ENCODE results near the gene ST8SIA1. TPM values are rescaled to one million over a fixed set of nuclear protein-coding genes. Genes with fewer than 3 reads are reported as not detected.

Gene ST8SIA1
- total RNA-seq, 2 donors from 2014 or later, result 6.4 to 6.9 TPM

- Histone ChIP-seq H3K9me3 (no peaks in the 10 kb centered on the region), H3K36me3 (no peaks in the 10 kb centered on the region), H3K27me3 (replicated peaks; ENCODE audit: insufficient read depth) (no peaks in the 10 kb centered on the region), H3K4me1 (ENCODE audit: control insufficient read depth in 1 of 2, low read depth in 2 of 2) (peaks cover 2 to 13% of the 10 kb centered on the region in 2 donors), H3K4me3 (peak overlapping the region; percentile 11), H3K27ac (peak overlapping the region; percentile 37 to 45)
- no peak for DNase-seq (ENCODE audit: low spot score)
- TF ChIP-seq, protein P1, sequence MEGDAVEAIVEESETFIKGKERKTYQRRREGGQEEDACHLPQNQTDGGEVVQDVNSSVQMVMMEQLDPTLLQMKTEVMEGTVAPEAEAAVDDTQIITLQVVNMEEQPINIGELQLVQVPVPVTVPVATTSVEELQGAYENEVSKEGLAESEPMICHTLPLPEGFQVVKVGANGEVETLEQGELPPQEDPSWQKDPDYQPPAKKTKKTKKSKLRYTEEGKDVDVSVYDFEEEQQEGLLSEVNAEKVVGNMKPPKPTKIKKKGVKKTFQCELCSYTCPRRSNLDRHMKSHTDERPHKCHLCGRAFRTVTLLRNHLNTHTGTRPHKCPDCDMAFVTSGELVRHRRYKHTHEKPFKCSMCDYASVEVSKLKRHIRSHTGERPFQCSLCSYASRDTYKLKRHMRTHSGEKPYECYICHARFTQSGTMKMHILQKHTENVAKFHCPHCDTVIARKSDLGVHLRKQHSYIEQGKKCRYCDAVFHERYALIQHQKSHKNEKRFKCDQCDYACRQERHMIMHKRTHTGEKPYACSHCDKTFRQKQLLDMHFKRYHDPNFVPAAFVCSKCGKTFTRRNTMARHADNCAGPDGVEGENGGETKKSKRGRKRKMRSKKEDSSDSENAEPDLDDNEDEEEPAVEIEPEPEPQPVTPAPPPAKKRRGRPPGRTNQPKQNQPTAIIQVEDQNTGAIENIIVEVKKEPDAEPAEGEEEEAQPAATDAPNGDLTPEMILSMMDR (IDR thresholded peaks at IDR 0.05), result no peak
- no peak for ATAC-seq (ENCODE audit: insufficient number of reproducible peaks, low FRiP score, low read depth)
These were observed 13.4 kb downstream of the ST8SIA1 start for GRCh38 chr12:22321018-22321605.

DNA sequence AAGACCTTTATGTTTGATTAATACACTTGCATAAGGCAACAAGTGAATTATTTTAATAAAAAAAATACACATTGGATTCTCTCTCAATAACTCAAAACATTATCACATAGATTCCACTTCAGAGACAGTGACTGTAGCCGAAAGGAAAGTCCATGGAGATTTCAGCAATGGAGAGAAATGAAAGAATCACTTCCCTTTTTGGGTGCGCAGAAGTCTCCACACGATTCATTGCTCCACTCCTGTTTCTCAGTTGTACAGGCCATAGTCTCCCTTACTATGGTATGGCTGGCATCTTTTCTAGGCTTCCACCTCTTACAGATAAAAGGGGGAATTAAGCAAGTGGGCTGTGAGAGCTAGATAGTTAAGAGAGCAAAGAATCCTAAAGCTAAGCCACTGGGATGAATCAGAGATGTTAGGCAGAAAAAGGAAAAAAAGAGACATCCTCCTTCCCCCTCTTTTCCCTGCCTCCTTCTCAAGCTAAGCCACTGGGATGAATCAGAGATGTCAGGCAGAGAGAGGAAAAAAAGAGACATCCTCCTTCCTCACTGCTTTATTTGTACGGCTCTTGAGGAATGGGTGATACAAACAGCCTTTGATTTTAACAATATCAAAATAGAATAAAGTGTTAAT, 16.3 kb downstream of the ST8SIA1 start:
- H3K4me1 ChIP-seq (ENCODE audit: control insufficient read depth in 1 of 2, low read depth in 2 of 2), result peaks cover 2 to 13% of the 10 kb centered on the region in 2 donors
- TF ChIP-seq, protein P1 (IDR thresholded peaks at IDR 0.05), result no peak
- ATAC-seq (ENCODE audit: insufficient number of reproducible peaks, low FRiP score, low read depth), result no peak
- H3K4me3 ChIP-seq, result no peak overlapping the region
- H3K27ac ChIP-seq, result no peak overlapping the region
- DNase-seq (ENCODE audit: low spot score), result no peak
- no peaks in the 10 kb centered on the region for H3K27me3 ChIP-seq (replicated peaks; ENCODE audit: insufficient read depth)
- no peaks in the 10 kb centered on the region for H3K9me3 ChIP-seq
- no peaks in the 10 kb centered on the region for H3K36me3 ChIP-seq

DNA sequence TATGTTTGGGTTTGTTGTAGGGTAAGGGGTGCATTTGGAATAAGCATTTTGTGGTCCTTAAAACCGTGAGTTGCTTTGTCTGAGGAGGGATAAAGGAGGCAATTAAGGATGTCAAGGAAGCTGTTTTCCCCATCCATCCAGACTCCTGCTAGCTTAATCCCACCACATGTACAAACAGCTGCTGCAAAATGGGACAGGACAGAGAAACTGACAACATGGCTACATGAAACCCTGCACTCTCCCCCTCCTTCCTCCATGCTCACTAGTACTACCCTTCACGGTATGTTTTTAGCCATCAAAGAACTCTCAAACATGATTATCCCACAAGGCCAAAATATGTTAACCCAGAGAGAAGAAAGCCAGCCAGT, 20.6 kb downstream of the ST8SIA1 start:
- TF ChIP-seq, protein P1 (IDR thresholded peaks at IDR 0.05), result no peak
- no peaks in the 10 kb centered on the region for H3K9me3 ChIP-seq
- no peak overlapping the region for H3K4me3 ChIP-seq
- no peak for DNase-seq (ENCODE audit: low spot score)
- H3K27ac ChIP-seq, result no peak overlapping the region
- no peaks in the 10 kb centered on the region for H3K4me1 ChIP-seq (ENCODE audit: control insufficient read depth in 1 of 2, low read depth in 2 of 2)
- H3K36me3 ChIP-seq, result no peaks in the 10 kb centered on the region
- ATAC-seq (ENCODE audit: insufficient number of reproducible peaks, low FRiP score, low read depth), result no peak
- no peaks in the 10 kb centered on the region for H3K27me3 ChIP-seq (replicated peaks; ENCODE audit: insufficient read depth)

- Histone ChIP-seq H3K36me3 (no peaks in the 10 kb centered on the region), H3K27ac (no peak overlapping the region), H3K9me3 (no peaks in the 10 kb centered on the region), H3K4me3 (no peak overlapping the region), H3K4me1 (ENCODE audit: control insufficient read depth in 1 of 2, low read depth in 2 of 2) (no peaks in the 10 kb centered on the region), H3K27me3 (replicated peaks; ENCODE audit: insufficient read depth) (no peaks in the 10 kb centered on the region)
- DNase-seq (ENCODE audit: low spot score), result no peak
- no peak for ATAC-seq (ENCODE audit: insufficient number of reproducible peaks, low FRiP score, low read depth)
- TF ChIP-seq, protein P1 (IDR thresholded peaks at IDR 0.05), result no peak
These were observed 21.1 kb downstream of the ST8SIA1 start for GRCh38 chr12:22313286-22313962.

DNA sequence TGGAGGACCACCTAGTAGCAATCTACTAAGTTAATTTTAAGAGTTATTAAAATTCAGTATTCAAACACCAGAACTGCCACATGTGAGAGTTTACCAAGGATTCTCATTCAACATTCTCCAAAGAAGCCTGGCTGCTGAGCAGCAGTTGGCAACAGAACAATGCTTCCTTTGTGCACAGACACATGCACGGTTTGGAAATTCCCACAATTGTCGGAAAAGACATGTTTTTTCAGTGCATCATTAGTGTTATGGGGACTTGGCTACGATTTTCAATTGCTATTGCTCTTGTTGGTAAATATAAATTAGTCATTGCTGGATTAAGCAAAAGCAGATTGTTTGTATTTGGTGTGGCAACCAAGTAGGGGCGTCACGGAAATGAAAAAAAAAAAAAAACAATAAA, 22.2 kb downstream of the ST8SIA1 start:
- Histone ChIP-seq H3K27ac (no peak overlapping the region), H3K36me3 (no peaks in the 10 kb centered on the region), H3K9me3 (no peaks in the 10 kb centered on the region), H3K4me3 (no peak overlapping the region), H3K27me3 (replicated peaks; ENCODE audit: insufficient read depth) (no peaks in the 10 kb centered on the region), H3K4me1 (ENCODE audit: control insufficient read depth in 1 of 2, low read depth in 2 of 2) (no peaks in the 10 kb centered on the region)
- DNase-seq (ENCODE audit: low spot score) (no peak), ATAC-seq (ENCODE audit: insufficient number of reproducible peaks, low FRiP score, low read depth) (no peak)
- TF ChIP-seq, protein P1 (IDR thresholded peaks at IDR 0.05), result no peak
